Choroid plexus epithelial cell (primary cell): ENCODE measurements around the gene PRKACG.

ENCODE experiments used
- DNase-seq: peaks from one replicate; pipeline ENCODE4 v3.0.0-alpha.2; 2010; ENCODE audit warnings: low read depth
- H3K4me3 ChIP-seq: 2 replicates; pipeline ENCODE4 v1.5.1; 2011; ENCODE audit warnings: low read depth, mild to moderate bottlenecking, control low read depth, low read length, moderate library complexity
- TF ChIP-seq, protein P1 (sequence below): conservative IDR thresholded peaks from 2 replicates; pipeline ENCODE4 v1.5.1; 2011; ENCODE audit warnings: low read depth, mild to moderate bottlenecking, control low read depth, inconsistent platforms, low read length, moderate library complexity

PRKACG gene

DNA sequence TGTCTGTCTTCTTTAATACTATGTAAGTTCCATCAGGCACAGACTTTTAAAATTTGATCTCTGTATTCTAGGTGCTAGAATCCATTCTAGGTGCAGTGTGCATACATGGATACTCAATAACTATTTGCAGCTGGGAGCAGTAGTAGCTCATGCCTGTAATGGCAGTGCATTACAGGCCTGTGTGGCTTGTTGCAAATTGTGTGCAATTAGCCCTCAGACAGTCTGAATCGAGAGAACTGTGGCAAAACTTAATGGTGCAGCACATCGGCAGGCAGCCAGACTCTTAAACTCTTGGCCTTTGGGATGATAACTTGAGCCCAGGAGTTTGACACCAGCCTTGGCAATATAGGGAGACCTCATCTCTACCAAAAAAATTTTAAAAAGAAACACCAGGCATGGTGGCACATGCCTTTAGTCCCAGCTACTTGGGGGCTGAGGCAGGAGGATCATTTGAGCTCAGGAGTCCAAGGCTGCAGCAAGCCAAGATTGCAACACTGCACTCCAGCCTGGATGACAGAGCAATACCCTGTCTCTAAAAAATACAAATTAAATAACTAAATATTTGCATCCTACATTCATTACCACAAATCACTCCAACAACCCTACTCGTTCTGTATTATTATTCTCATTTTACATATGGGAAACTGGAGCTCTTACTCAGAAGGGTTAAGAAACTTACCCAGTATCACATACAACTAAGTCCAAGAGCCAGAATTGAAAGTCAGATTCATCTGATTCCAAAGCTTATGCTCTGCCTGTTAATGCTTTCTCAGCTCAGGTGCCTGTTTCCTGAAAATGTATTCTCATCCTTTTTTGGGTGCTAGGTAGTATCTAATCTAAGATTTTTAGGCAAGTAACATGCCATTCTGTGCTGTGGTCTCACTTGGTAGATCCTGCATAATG is 30.1 kb downstream of the PRKACG start:
- DNase-seq: no peak
- no peak overlapping the region for H3K4me3 ChIP-seq
- TF ChIP-seq, protein P1, sequence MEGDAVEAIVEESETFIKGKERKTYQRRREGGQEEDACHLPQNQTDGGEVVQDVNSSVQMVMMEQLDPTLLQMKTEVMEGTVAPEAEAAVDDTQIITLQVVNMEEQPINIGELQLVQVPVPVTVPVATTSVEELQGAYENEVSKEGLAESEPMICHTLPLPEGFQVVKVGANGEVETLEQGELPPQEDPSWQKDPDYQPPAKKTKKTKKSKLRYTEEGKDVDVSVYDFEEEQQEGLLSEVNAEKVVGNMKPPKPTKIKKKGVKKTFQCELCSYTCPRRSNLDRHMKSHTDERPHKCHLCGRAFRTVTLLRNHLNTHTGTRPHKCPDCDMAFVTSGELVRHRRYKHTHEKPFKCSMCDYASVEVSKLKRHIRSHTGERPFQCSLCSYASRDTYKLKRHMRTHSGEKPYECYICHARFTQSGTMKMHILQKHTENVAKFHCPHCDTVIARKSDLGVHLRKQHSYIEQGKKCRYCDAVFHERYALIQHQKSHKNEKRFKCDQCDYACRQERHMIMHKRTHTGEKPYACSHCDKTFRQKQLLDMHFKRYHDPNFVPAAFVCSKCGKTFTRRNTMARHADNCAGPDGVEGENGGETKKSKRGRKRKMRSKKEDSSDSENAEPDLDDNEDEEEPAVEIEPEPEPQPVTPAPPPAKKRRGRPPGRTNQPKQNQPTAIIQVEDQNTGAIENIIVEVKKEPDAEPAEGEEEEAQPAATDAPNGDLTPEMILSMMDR: no peak

- TF ChIP-seq, protein P1: no peak
- no peak overlapping the region for H3K4me3 ChIP-seq
Observed at GRCh38 chr9:68983008-68983411, 30.9 kb downstream of the PRKACG start.

GRCh38 chr9:68981789-68982188 is 32.1 kb downstream of the PRKACG start:
- TF ChIP-seq, protein P1: no peak
- DNase-seq: no peak
- H3K4me3 ChIP-seq: no peak overlapping the region

More at GRCh38 chr9:68983008-68983411, 30.9 kb downstream of the PRKACG start:
- no peak for DNase-seq

DNA sequence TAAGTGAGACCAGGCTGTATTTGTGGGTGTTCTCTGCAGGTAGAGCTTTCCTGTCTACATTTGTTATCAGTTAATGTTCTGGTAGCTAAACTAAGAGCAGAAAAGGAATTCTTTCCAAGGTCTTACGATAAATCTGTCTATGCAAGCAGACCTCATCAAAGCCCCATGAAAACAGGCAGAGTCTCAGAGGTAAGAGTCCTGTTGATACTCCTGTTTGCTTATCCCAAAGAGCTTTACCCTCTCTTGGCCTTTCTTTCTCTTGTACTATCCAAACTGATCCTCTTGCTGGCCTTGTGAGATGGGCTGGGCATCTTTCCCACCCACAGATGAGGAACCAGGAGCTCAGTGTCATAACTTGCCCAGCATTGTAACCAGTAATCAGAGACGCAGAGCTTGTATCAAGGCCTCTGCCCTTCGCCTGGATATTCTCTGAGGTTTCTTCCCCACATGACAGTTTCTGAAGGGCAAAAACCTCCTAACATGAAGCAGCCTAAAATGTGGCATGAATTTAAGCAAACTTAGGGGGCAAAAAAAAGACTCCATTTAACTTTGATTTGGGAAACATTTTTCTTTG is 33.5 kb downstream of the PRKACG start:
- TF ChIP-seq, protein P1: no peak
- H3K4me3 ChIP-seq: no peak overlapping the region
- DNase-seq: no peak

GRCh38 chr9:68979538-68980314 is 34.2 kb downstream of the PRKACG start:
- DNase-seq: no peak

GRCh38 chr9:68978501-68978900 is 35.4 kb downstream of the PRKACG start:
- no peak overlapping the region for H3K4me3 ChIP-seq
- no peak for DNase-seq
- TF ChIP-seq, protein P1: no peak

More at GRCh38 chr9:68979538-68980314, 34.2 kb downstream of the PRKACG start:
- TF ChIP-seq, protein P1: no peak
- H3K4me3 ChIP-seq: no peak overlapping the region
